ENCODE measurements around the gene SF3B4.

GRCh38 chr1:149914545-149914944 is 13.1 kb downstream of the SF3B4 start:
- TF ChIP-seq ZNF274 (IDR thresholded peaks at IDR 0.05; ENCODE audit: low read depth, low read length): no peak
- no peak for TF ChIP-seq YY1 (IDR thresholded peaks at IDR 0.05; ENCODE audit: insufficient read depth, insufficient read length)
